Ovary (tissue), 9 donors: ENCODE results near the gene NCR3LG1. TPM values are rescaled to one million over a fixed set of nuclear protein-coding genes. Genes with fewer than 3 reads are reported as not detected.

Experiments
- DNase-seq, 5 donors: peaks; one replicate each; pipeline ENCODE4 v3.0.0-alpha.2; 2019 to 2020
- H3K27ac ChIP-seq, 2 donors: fragments of 200-600 bp; one replicate each; pipeline versions ENCODE4 v1.5.1 to v1.8.0; 2019 to 2022
- H3K27me3 ChIP-seq: fragments of 200-600 bp; one replicate; pipeline ENCODE4 v1.8.0; 2022
- H3K36me3 ChIP-seq: fragments of 200-600 bp; sonication (generic); one replicate; pipeline ENCODE4 v1.5.1; 2019
- H3K4me1 ChIP-seq: one replicate; pipeline ENCODE4 v1.8.1; 2013; ENCODE audit warnings: mild to moderate bottlenecking, moderate library complexity; ENCODE audit not compliant: insufficient read depth
- H3K4me3 ChIP-seq: fragments of 200-600 bp; sonication (generic); one replicate; pipeline ENCODE4 v1.5.1; 2017
- H3K9me3 ChIP-seq, 2 donors: fragments of 200-600 bp in 1 of 2; sonication (generic) in 1 of 2; one replicate each; pipeline versions ENCODE4 v1.5.1 to v1.8.1; 2013 to 2019; ENCODE audit warnings: mild to moderate bottlenecking in 1 of 2, moderate library complexity in 1 of 2
- EP300 ChIP-seq: sonication (generic); formaldehyde crosslinking; IDR thresholded peaks from one replicate; pipeline ENCODE4 v1.6.1; 2017; ENCODE audit warnings: antibody characterized with exemption
- POLR2A ChIP-seq: fragments of 450-650 bp; IDR thresholded peaks from one replicate; pipeline ENCODE4 v1.6.1; 2017; ENCODE audit warnings: antibody characterized with exemption, mild to moderate bottlenecking, moderate library complexity
- WGBS, 3 donors: extraction: QIAGEN DNeasy Blood & Tissue Kit in 1 of 3; methylation state at CpG; one replicate each; pipeline versions ENCODE4 v1.1.5 to v1.1.7; 2013 to 2017; 5-methylcytosine and 5-hydroxymethylcytosine counted together
- intact Hi-C, 4 donors: fragments of 100-400 bp; cut with DNase I; formaldehyde crosslinking; loops; one replicate each; pipeline versions ENCODE4 v1.11.0 to v1.15.1; 2022 to 2023
- polyA plus RNA-seq, 2 donors: library from polyadenylated mRNA; stranded (reverse); fragments of 200-250 nt in 1 of 2; fragments of 350-450 nt in 1 of 2; fragmentation: Illumina TruSeq in 1 of 2; extraction: RNeasy Lipid Tissue Mini Kit (QIAGEN cat#74804) in 1 of 2; gene quantifications; one replicate each; pipeline ENCODE4 v1.2.3, GENCODE V29; 2013 to 2014
- total RNA-seq, 7 donors: library from RNA; depleted of rRNA in 2 of 7; stranded (reverse); fragments of >200 nt in 2 of 7; fragmentation: NEBNext Ultra II Directional in 3 of 7; extraction: Animal tissue kit (Norgen Biotek cat#: 25700) in 3 of 7; gene quantifications; one replicate each; pipeline versions ENCODE4 v1.1.0 to v1.2.4, GENCODE V29; 2016 to 2023
- TF ChIP-seq, protein P1 (sequence below), 3 donors: fragments of 450-650 bp in 2 of 3; fragments of 200-600 bp in 1 of 3; IDR thresholded peaks; one replicate each; pipeline versions ENCODE4 v1.5.1 to v1.8.0; 2016 to 2022; ENCODE audit warnings: antibody characterized with exemption in 3 of 3, mild to moderate bottlenecking in 1 of 3
- donor health status: DM: no; HTN: no; CAD: no; lungs with moderate emphysema.
- donor health status: DM: no; HTN: no; CAD: no.
- donor health status: Bipolar disorder and iron deficiency.
- donor health status: DM: yes; HTN: yes; CAD: no.
- donor health status: DM: no; HTN: no; CAD: no.
- donor health status: DM: yes; HTN: yes; CAD: no.

Gene NCR3LG1
- total and polyA plus RNA-seq, 9 donors = 0.75 to 7.7 (median 3.5) TPM

DNA sequence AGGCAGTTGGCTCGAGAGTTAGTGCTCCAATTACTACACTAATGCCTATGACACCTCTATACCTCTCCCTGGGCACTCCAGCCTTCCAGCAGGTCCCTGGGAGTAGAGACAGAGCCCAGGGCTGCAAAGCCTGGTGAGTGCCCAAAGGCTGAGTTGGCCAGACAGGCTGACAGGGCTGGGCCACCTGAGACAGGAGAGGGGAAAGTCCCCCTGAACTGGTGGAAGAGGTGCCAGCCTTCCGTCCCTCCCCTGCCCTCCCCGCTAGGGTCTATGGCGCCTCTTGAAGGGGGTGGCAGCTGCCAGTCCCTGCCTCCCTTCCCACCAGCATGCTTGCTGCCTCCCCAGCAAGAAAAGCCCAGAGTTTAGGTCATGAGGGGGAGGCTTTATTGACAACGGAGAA, 33.9 kb downstream of the NCR3LG1 start:
- Histone ChIP-seq H3K36me3 (no peaks in the 10 kb centered on the region), H3K4me3 (no peak overlapping the region), H3K27ac (no peak overlapping the region), H3K27me3 (no peaks in the 10 kb centered on the region), H3K9me3 (no peaks in the 10 kb centered on the region), H3K4me1 (peaks cover 3% of the 10 kb centered on the region)
- 74 to 78% (median 77%) methylated on average over 5 of the region's 5 CpGs for WGBS, 3 donors
- intact Hi-C loops = loop anchor here in 1 of 4 donors (10.0 kb wide), 1 partner anchor 119 kb away; no protein-coding TSS in a partner anchor
- TF ChIP-seq POLR2A (no peak), EP300 (no peak)
- TF ChIP-seq, protein P1, sequence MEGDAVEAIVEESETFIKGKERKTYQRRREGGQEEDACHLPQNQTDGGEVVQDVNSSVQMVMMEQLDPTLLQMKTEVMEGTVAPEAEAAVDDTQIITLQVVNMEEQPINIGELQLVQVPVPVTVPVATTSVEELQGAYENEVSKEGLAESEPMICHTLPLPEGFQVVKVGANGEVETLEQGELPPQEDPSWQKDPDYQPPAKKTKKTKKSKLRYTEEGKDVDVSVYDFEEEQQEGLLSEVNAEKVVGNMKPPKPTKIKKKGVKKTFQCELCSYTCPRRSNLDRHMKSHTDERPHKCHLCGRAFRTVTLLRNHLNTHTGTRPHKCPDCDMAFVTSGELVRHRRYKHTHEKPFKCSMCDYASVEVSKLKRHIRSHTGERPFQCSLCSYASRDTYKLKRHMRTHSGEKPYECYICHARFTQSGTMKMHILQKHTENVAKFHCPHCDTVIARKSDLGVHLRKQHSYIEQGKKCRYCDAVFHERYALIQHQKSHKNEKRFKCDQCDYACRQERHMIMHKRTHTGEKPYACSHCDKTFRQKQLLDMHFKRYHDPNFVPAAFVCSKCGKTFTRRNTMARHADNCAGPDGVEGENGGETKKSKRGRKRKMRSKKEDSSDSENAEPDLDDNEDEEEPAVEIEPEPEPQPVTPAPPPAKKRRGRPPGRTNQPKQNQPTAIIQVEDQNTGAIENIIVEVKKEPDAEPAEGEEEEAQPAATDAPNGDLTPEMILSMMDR (IDR thresholded peaks at IDR 0.05) = no peak
- DNase-seq = no peak

DNA sequence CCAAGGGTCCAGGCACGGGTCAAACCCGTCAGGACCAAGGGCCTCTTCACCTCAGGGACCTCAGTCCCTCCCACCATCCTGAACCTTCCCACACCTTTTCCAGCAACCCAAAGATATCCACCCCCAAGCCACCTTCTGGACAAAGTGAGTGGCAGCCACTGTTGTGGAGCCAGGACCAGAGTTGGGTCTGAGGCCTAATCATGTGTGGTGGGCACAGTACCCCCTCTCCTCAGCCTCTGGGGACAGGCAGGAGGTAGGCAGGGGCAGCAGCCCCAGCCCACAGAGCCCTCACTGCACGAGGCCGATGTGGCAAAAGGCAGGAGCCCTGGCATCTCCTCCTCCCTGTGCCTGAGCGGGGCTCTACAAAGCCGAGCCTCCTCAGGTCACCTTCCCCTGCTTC, 34.3 kb downstream of the NCR3LG1 start:
- Histone ChIP-seq H3K4me3 (no peak overlapping the region), H3K36me3 (no peaks in the 10 kb centered on the region), H3K4me1 (peaks cover 3% of the 10 kb centered on the region), H3K27me3 (no peaks in the 10 kb centered on the region), H3K27ac (no peak overlapping the region), H3K9me3 (no peaks in the 10 kb centered on the region)
- DNase-seq = no peak
- TF ChIP-seq EP300 = no peak
- TF ChIP-seq POLR2A = no peak
- TF ChIP-seq, protein P1 (IDR thresholded peaks at IDR 0.05) = no peak
- 71 to 74% (median 72%) methylated on average over 6 of the region's 6 CpGs for WGBS, 3 donors
- intact Hi-C loops = loop anchor here in 1 of 4 donors (10.0 kb wide), 1 partner anchor 119 kb away; no protein-coding TSS in a partner anchor

DNA sequence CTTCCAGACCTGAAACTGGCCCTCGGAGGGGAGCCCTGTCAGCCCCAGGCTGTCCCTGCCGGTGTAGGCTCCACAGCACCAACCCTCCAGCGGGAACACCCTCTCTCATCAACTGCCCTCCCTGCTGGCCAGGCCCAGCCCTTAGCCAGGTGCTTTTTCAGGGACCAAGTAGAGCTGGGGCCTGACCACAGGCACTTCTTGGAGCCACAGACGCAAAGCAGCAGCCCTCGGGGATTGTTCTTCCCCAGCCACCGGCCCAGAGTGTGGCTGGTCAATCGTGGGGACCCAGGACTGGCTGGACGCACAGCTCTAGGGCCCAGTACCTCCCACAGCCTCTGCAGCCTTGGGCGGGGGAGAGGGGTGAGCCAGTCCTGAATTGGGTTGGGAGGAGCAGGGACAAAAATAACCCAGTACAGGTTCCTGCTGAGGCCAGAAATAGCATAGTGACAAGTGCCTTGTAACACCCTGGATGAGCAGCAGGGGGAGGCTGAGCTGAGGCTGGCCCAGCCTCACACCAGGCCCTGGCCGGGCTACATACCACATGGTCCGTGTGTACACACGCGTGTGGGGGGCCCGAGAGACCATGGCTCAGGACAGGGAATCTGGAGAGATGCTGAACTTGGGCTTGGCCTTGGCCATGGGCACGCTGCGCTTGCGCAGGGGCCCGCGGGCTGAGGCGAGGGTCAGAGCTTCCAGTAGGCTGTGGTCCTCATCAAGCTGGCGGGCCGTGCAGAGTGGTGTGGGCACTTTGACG, 34.9 kb downstream of the NCR3LG1 start:
- no peak overlapping the region for H3K4me3 ChIP-seq
- intact Hi-C loops = loop anchor here in 1 of 4 donors (10.0 kb wide), 1 partner anchor 118 kb away; no protein-coding TSS in a partner anchor
- no peak overlapping the region for H3K27ac ChIP-seq
- H3K27me3 ChIP-seq = no peaks in the 10 kb centered on the region
- WGBS, 3 donors = 73 to 84% (median 76%) methylated on average over 22 to 23 of the region's 23 CpGs
- TF ChIP-seq POLR2A (no peak), EP300 (no peak)
- TF ChIP-seq, protein P1 (IDR thresholded peaks at IDR 0.05) = no peak
- H3K4me1 ChIP-seq = peaks cover 3% of the 10 kb centered on the region
- H3K36me3 ChIP-seq = no peaks in the 10 kb centered on the region
- H3K9me3 ChIP-seq = no peaks in the 10 kb centered on the region
- DNase-seq = no peak

- Histone ChIP-seq H3K36me3 (no peaks in the 10 kb centered on the region), H3K9me3 (no peaks in the 10 kb centered on the region), H3K27me3 (no peaks in the 10 kb centered on the region), H3K27ac (no peak overlapping the region), H3K4me1 (peaks cover 3% of the 10 kb centered on the region), H3K4me3 (no peak overlapping the region)
- DNase-seq = no peak
- 93 to 97% (median 95%) methylated on average over 20 of the region's 20 CpGs for WGBS, 3 donors
- intact Hi-C loops = loop anchor here in 1 of 4 donors (10.0 kb wide), 1 partner anchor 118 kb away; no protein-coding TSS in a partner anchor
- TF ChIP-seq EP300 (no peak), POLR2A (no peak)
- TF ChIP-seq, protein P1 (IDR thresholded peaks at IDR 0.05) = no peak
Observed at GRCh38 chr11:17387254-17387653, 35.7 kb downstream of the NCR3LG1 start.
